A549 (cell line): ENCODE measurements around the gene ZNF101.

ENCODE experiments used
- CEBPB ChIP-seq, 2 experiments: fragments of >200 bp in 1 of 2; sonication (Bioruptor Twin) in 1 of 2; formaldehyde crosslinking in 1 of 2; IDR thresholded peaks; 2 replicates each; pipeline ENCODE4 v1.6.1; 2012 to 2016
- ESRRA ChIP-seq: fragments of 150-350 bp; IDR thresholded peaks from 2 replicates; pipeline ENCODE4 v1.6.1; 2014; ENCODE audit warnings: mild to moderate bottlenecking, low read length, borderline replicate concordance
- JUNB ChIP-seq: fragments of >200 bp; sonication (Bioruptor Twin); formaldehyde crosslinking; IDR thresholded peaks from 2 replicates; pipeline ENCODE4 v1.6.1; 2016
- PBX3 ChIP-seq: IDR thresholded peaks from 2 replicates; pipeline ENCODE4 v1.6.1; 2012
- POLR2A ChIP-seq: IDR thresholded peaks from 2 replicates; pipeline ENCODE4 v1.6.1; 2012; ENCODE audit warnings: mild to moderate bottlenecking, low read length

- no peak for TF ChIP-seq PBX3
- no peak for TF ChIP-seq JUNB
- TF ChIP-seq POLR2A: no peak
- TF ChIP-seq CEBPB (IDR thresholded peaks at IDR 0.05): no peak
- no peak for TF ChIP-seq ESRRA
These were observed 12.8 kb upstream of the ZNF101 start for GRCh38 chr19:19655641-19656343.
